Calu3 (cell line): ENCODE data around the gene CALML4. TPM values are rescaled to one million over a fixed set of nuclear protein-coding genes. Genes with fewer than 3 reads are reported as not detected.

ENCODE experiments used
- BruUV-seq: library from RNA; stranded (reverse); fragments of 400-500 nt; replicated peaks from 2 replicates; lab custom pipeline; 2021; lab: Mats Ljungman, UMichigan
- CTCF ChIA-PET: fragments of 300-600 bp; sonication (Branson Sonifier 250); formaldehyde crosslinking; loops from one replicate; lab custom pipeline; 2022; ENCODE audit warnings: antibody characterized with exemption; lab: Charles Lee
- DNase-seq: peaks from one replicate; pipeline ENCODE4 v3.0.0; 2022
- H3K27ac Mint-ChIP-seq: one replicate; pipeline ENCODE4 v1.8.0; 2022; ENCODE audit warnings: mixed read lengths; ENCODE audit not compliant: unreplicated experiment
- H3K27me3 Mint-ChIP-seq: one replicate; pipeline ENCODE4 v1.8.0; 2022; ENCODE audit warnings: mixed read lengths; ENCODE audit not compliant: unreplicated experiment
- H3K36me3 Mint-ChIP-seq: one replicate; pipeline ENCODE4 v1.8.0; 2022; ENCODE audit warnings: mild to moderate bottlenecking, moderate library complexity, mixed read lengths; ENCODE audit not compliant: insufficient read depth, unreplicated experiment
- H3K4me1 Mint-ChIP-seq: one replicate; pipeline ENCODE4 v1.8.0; 2022; ENCODE audit warnings: mild to moderate bottlenecking, low read depth, mixed read lengths; ENCODE audit not compliant: unreplicated experiment
- H3K4me3 Mint-ChIP-seq: one replicate; pipeline ENCODE4 v1.8.0; 2022; ENCODE audit warnings: mild to moderate bottlenecking, low read depth, moderate library complexity, mixed read lengths; ENCODE audit not compliant: unreplicated experiment
- H3K9me3 Mint-ChIP-seq: one replicate; pipeline ENCODE4 v1.8.0; 2022; ENCODE audit warnings: low read depth, mixed read lengths; ENCODE audit not compliant: unreplicated experiment
- intact Hi-C: fragments of 100-400 bp; cut with micrococcal nuclease; formaldehyde crosslinking; loops from one replicate; pipeline ENCODE4 v1.10.0; 2022; ENCODE audit not compliant: unreplicated experiment
- total RNA-seq: library from RNA; stranded (reverse); gene quantifications from 2 replicates; pipeline ENCODE4 v1.2.3, GENCODE V29; 2022
- TF ChIP-seq, protein P1 (sequence below): fragments of 200-600 bp; IDR thresholded peaks from one replicate; pipeline ENCODE4 v1.8.0; 2022; ENCODE audit warnings: antibody characterized with exemption; ENCODE audit not compliant: unreplicated experiment

Gene CALML4
- total RNA-seq, 1 experiment from 2014 or later = 24.1 TPM

DNA sequence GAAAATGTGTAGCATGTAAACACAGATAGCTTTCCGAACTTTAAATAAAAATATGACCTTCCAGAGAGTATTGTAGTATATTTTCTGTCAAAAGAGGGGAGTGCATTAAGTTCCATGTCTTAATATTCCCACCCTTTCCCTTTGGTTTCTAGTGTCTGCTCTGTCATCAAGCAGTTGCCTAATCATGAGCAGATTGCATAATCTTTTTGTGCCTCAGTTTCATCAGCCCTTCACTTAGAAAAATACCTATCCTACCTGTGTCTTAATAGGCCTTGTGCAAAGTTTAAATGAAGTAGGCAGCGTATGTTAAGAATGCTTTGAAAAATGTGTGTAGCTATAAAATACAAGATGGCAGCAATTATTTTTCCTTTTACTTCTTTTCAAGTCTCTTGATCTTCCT is 52.8 kb downstream of the CALML4 start:
- H3K27me3 Mint-ChIP-seq = no peaks in the 10 kb centered on the region
- H3K4me3 Mint-ChIP-seq = no peak overlapping the region
- no TSS peak for BruUV-seq
- peaks cover 17% of the 10 kb centered on the region for H3K4me1 Mint-ChIP-seq
- peaks cover 5% of the 10 kb centered on the region for H3K36me3 Mint-ChIP-seq
- intact Hi-C loops = no loop called here
- no peak overlapping the region for H3K27ac Mint-ChIP-seq
- DNase-seq = no peak
- TF ChIP-seq, protein P1, sequence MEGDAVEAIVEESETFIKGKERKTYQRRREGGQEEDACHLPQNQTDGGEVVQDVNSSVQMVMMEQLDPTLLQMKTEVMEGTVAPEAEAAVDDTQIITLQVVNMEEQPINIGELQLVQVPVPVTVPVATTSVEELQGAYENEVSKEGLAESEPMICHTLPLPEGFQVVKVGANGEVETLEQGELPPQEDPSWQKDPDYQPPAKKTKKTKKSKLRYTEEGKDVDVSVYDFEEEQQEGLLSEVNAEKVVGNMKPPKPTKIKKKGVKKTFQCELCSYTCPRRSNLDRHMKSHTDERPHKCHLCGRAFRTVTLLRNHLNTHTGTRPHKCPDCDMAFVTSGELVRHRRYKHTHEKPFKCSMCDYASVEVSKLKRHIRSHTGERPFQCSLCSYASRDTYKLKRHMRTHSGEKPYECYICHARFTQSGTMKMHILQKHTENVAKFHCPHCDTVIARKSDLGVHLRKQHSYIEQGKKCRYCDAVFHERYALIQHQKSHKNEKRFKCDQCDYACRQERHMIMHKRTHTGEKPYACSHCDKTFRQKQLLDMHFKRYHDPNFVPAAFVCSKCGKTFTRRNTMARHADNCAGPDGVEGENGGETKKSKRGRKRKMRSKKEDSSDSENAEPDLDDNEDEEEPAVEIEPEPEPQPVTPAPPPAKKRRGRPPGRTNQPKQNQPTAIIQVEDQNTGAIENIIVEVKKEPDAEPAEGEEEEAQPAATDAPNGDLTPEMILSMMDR = no peak
- no peaks in the 10 kb centered on the region for H3K9me3 Mint-ChIP-seq
- CTCF ChIA-PET = interaction anchor here (0.7 to 1.1 kb wide), 2 partner anchors 49 to 581 kb away, joined by 3 to 6 read pairs; no protein-coding TSS in a partner anchor

DNA sequence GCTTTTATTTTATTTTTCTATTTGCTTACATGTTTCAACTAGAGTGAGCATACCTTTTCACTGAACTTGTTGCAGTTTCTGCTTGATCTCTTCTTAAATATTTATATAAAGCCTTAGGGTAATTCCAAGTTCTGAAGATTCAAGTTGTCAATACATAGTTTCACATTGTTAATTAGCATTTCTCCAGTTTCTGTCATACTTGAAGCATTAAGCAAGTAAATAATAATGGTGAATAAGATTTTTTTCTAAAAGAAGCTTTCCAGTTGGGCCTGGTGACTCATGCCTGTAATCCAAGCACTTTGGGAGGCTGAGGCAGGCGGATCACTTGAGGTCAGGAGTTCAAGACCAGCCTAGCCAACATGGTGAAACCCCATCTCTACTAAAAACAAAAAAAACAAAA is 53.9 kb downstream of the CALML4 start:
- H3K27ac Mint-ChIP-seq = no peak overlapping the region
- H3K4me1 Mint-ChIP-seq = peaks cover 17% of the 10 kb centered on the region
- DNase-seq = no peak
- no peaks in the 10 kb centered on the region for H3K27me3 Mint-ChIP-seq
- CTCF ChIA-PET = interaction anchor here (0.6 to 1.1 kb wide), 3 partner anchors 48 to 288 kb away, joined by 3 to 6 read pairs (median 3); no protein-coding TSS in a partner anchor
- BruUV-seq = no TSS peak
- H3K4me3 Mint-ChIP-seq = no peak overlapping the region
- intact Hi-C loops = no loop called here
- TF ChIP-seq, protein P1 = no peak
- peaks cover 5% of the 10 kb centered on the region for H3K36me3 Mint-ChIP-seq
- no peaks in the 10 kb centered on the region for H3K9me3 Mint-ChIP-seq

DNA sequence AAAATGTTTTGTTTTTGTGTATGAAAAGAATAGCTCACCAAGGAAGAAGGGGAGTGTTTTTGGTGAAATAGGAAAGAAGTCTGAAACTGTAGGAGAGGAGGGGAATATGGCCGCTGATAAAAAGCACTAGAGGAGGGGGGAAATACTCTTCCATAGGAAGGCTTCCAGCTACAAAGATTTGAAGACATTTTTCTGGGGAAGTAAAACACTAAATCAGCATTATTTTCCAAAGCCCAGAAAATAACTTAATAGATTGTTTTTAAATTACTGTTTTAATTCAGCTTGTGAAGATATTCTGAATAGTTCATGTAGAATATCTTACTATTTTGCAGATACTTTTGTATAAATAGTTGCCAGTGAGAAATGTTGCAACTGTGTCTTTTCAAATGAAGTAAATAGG is 54.9 kb downstream of the CALML4 start:
- H3K9me3 Mint-ChIP-seq = no peaks in the 10 kb centered on the region

DNA sequence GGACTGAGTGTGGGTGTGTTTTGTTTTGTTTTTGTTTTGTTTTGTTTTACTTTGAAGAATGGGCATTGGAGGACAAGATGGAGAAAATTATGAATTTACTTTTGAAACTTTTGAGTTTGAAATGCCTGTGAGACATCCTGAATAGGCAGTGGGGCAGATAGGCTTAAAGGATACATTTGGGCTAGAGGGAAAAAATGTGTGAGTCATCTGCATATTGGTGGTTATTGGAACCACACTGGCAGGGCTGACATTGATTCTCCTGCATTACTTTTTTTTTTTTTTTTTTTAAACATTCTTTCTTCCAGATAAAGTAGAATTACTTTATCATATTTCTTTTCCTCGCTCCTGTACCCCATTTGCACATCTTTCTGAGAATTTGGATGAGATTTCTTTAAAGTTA is 56.1 kb downstream of the CALML4 start:
- TF ChIP-seq, protein P1 = no peak
- CTCF ChIA-PET = no interaction called here
- no peaks in the 10 kb centered on the region for H3K9me3 Mint-ChIP-seq
- H3K27me3 Mint-ChIP-seq = no peaks in the 10 kb centered on the region
- peaks cover 17% of the 10 kb centered on the region for H3K4me1 Mint-ChIP-seq
- DNase-seq = no peak
- BruUV-seq = no TSS peak
- intact Hi-C loops = no loop called here
- H3K36me3 Mint-ChIP-seq = peaks cover 5% of the 10 kb centered on the region
- no peak overlapping the region for H3K27ac Mint-ChIP-seq
- H3K4me3 Mint-ChIP-seq = no peak overlapping the region

More for the DNA sequence above, 54.9 kb downstream of the CALML4 start:
- Mint-ChIP-seq H3K36me3 (peaks cover 5% of the 10 kb centered on the region), H3K4me3 (no peak overlapping the region), H3K4me1 (peaks cover 17% of the 10 kb centered on the region), H3K27me3 (no peaks in the 10 kb centered on the region), H3K27ac (no peak overlapping the region)
- DNase-seq = no peak
- intact Hi-C loops = no loop called here
- TF ChIP-seq, protein P1 = no peak
- no TSS peak for BruUV-seq
- CTCF ChIA-PET = no interaction called here
